SK-N-SH treated with all-trans-retinoic acid at 6 μM for 48 hours (cell line): Measurements from ENCODE around the gene SAMD11.

Source experiments
- ATAC-seq: fragments of 200-7000 bp; cut with Tn5 transposase; 3 replicates; pipeline ENCODE4 v1.9.1; 2020; ENCODE audit warnings: mild to moderate bottlenecking, moderate library complexity
- ARNTL ChIP-seq: fragments of 450-650 bp; formaldehyde crosslinking; IDR thresholded peaks from 2 replicates; pipeline ENCODE4 v1.5.0; 2020; ENCODE audit warnings: low read depth, mild to moderate bottlenecking, moderate library complexity, borderline replicate concordance
- BACH2 ChIP-seq: fragments of 250-450 bp; sonication (Bioruptor Pico); IDR thresholded peaks from 2 replicates; pipeline ENCODE4 v1.9.0; 2021; ENCODE audit warnings: mild to moderate bottlenecking, borderline replicate concordance
- CSDC2 ChIP-seq: fragments of 250-450 bp; sonication (Bioruptor Pico); IDR thresholded peaks from 2 replicates; pipeline ENCODE4 v1.5.0; 2020; ENCODE audit warnings: mild to moderate bottlenecking, moderate library complexity
- CSRNP3 ChIP-seq: fragments of 250-450 bp; sonication (Bioruptor Pico); IDR thresholded peaks from 2 replicates; pipeline ENCODE4 v1.5.1; 2021; ENCODE audit warnings: mild to moderate bottlenecking, moderate library complexity
- ESRRG ChIP-seq: fragments of 250-450 bp; sonication (Bioruptor Pico); IDR thresholded peaks from 2 replicates; pipeline ENCODE4 v1.6.1; 2021; ENCODE audit warnings: mild to moderate bottlenecking
- GLIS3 ChIP-seq: fragments of 250-450 bp; sonication (Bioruptor Pico); IDR thresholded peaks from 2 replicates; pipeline ENCODE4 v1.5.0; 2020; ENCODE audit warnings: mild to moderate bottlenecking, moderate library complexity
- ISL1 ChIP-seq: fragments of 250-450 bp; sonication (Bioruptor Pico); IDR thresholded peaks from 2 replicates; pipeline ENCODE4 v2.1.2; 2022; ENCODE audit warnings: mild to moderate bottlenecking, moderate library complexity
- OSR1 ChIP-seq: fragments of 250-450 bp; sonication (Bioruptor Pico); IDR thresholded peaks from 2 replicates; pipeline ENCODE4 v1.8.0; 2022; ENCODE audit warnings: moderate library complexity, mild to moderate bottlenecking, inconsistent platforms
- PATZ1 ChIP-seq: fragments of 250-450 bp; sonication (Bioruptor Pico); IDR thresholded peaks from 2 replicates; pipeline ENCODE4 v1.8.0; 2020; ENCODE audit warnings: mild to moderate bottlenecking, moderate library complexity, borderline replicate concordance
- PPARA ChIP-seq: fragments of 250-450 bp; sonication (Bioruptor Pico); IDR thresholded peaks from 2 replicates; pipeline ENCODE4 v1.5.0; 2020; ENCODE audit warnings: mild to moderate bottlenecking, borderline replicate concordance
- RARB ChIP-seq: fragments of 250-450 bp; sonication (Bioruptor Pico); IDR thresholded peaks from 2 replicates; pipeline ENCODE4 v1.8.0; 2021; ENCODE audit warnings: mild to moderate bottlenecking, moderate library complexity
- SNAI2 ChIP-seq: fragments of 250-450 bp; sonication (Bioruptor Pico); IDR thresholded peaks from 2 replicates; pipeline ENCODE4 v1.5.0; 2020; ENCODE audit warnings: mild to moderate bottlenecking, moderate library complexity
- TCF4 ChIP-seq: fragments of 250-450 bp; sonication (Bioruptor Pico); IDR thresholded peaks from 2 replicates; pipeline ENCODE4 v1.8.0; 2021; ENCODE audit warnings: mild to moderate bottlenecking, moderate library complexity, borderline replicate concordance
- TOX ChIP-seq: fragments of 250-450 bp; sonication (Bioruptor Pico); IDR thresholded peaks from 2 replicates; pipeline ENCODE4 v1.8.0; 2021; ENCODE audit warnings: mild to moderate bottlenecking, moderate library complexity, borderline replicate concordance
- TSHZ2 ChIP-seq: fragments of 250-450 bp; sonication (Bioruptor Pico); IDR thresholded peaks from 2 replicates; pipeline ENCODE4 v1.5.0; 2020; ENCODE audit warnings: mild to moderate bottlenecking, moderate library complexity
- ZC3H10 ChIP-seq: fragments of 250-450 bp; sonication (Bioruptor Pico); IDR thresholded peaks from 2 replicates; pipeline ENCODE4 v1.5.1; 2021; ENCODE audit warnings: mild to moderate bottlenecking, moderate library complexity
- ZFP3 ChIP-seq: fragments of 250-450 bp; sonication (Bioruptor Pico); IDR thresholded peaks from 2 replicates; pipeline ENCODE4 v1.5.0; 2020; ENCODE audit warnings: mild to moderate bottlenecking, moderate library complexity
- ZFP30 ChIP-seq: fragments of 450-650 bp; formaldehyde crosslinking; IDR thresholded peaks from 2 replicates; pipeline ENCODE4 v1.5.0; 2022; ENCODE audit warnings: mild to moderate bottlenecking, moderate library complexity
- ZNF565 ChIP-seq: fragments of 450-650 bp; formaldehyde crosslinking; conservative IDR thresholded peaks from 2 replicates; pipeline ENCODE4 v1.5.0; 2020; ENCODE audit warnings: low read depth, mild to moderate bottlenecking, moderate library complexity
- ZNF70 ChIP-seq: fragments of 450-650 bp; formaldehyde crosslinking; IDR thresholded peaks from 2 replicates; pipeline ENCODE4 v1.5.0; 2020; ENCODE audit warnings: mild to moderate bottlenecking, moderate library complexity
- TF ChIP-seq, protein P1 (sequence below): fragments of 250-450 bp; sonication (Bioruptor Pico); IDR thresholded peaks from 2 replicates; pipeline ENCODE4 v1.5.1; 2020; ENCODE audit warnings: low read depth, mild to moderate bottlenecking, moderate library complexity

SAMD11 gene

DNA sequence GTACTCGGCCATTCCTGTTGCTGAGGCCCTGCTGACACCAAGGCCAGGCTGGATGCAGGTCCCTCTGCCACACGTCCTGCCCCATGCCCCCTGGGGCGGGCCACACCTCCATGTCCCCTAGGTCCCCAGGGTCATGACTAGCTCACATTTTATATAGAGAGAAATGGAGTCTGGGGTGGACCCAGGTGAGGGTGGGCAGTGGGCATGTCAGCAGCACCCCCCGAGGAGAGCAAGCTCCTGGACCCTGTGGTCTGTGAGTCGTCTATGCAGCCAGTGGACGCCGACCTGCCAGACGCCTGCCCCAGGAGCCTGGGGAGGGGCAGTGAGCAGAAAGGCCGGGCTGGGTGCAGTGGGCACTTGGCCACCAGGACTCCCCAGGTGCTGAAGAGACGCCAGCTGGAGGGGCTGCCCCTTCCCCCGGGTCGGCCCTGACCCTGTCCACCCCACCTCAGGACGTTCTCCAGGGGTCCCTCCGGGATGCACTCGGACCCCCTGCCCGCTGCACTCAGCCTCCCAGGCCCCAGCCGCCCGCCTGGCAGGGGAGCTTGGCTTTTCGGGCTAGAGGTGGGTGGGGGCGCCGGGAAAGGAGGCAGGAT, 15.9 kb downstream of the SAMD11 start:
- ATAC-seq, result no peak
- TF ChIP-seq ARNTL (no peak), CSDC2 (CRISPR knock-in tag) (no peak), CSRNP3 (CRISPR knock-in tag) (no peak), PATZ1 (no peak)

DNA sequence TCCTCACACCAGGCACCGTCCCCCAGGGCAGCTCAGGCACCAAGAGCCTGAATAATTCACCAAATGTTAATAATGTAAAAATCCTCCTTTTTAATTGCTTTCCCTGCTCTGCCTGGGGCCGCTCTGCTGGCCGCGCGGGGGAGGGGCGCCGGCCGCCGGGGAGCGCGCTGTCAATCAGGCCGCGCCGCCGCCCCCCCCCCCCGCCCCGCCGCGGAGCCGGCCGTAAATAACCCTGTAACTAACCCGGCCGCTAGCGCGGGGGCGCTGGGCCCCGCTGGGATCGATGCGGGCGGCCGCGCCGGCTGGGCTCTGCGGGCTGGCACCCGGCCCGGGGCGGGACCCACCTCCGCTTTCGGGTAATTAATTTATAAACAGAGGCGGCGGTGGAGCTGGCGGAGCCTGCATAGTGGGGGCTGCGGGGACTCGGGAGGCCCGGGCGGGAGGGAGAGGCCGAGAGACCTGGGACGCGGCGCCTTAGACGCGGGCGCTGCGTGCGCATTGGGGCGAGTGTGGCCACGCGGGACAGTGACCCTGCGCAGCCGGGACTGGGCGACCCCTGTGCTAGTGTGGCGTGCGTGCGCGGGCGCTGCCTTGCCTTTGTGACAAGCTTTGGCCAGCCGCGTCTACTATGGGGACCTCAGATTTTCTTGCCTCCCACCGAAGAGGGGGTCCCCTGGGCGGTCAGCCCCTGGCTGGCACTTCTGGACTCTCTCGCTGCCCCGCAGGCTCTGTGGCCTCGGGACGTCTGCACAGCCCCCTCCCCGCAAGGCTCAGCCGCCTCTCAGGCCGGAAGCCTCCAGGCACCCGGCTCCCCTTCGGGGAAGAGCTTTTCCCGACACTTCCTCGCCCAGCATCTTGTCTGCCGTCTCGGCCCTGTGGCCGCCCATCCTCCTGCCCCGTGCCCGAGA, 16.6 kb downstream of the SAMD11 start:
- TF ChIP-seq RARB (CRISPR knock-in tag) (no peak), OSR1 (CRISPR knock-in tag) (no peak), ZFP30 (CRISPR knock-in tag) (no peak), BACH2 (no peak), CSRNP3 (CRISPR knock-in tag) (no peak), GLIS3 (CRISPR knock-in tag) (no peak), ZFP3 (CRISPR knock-in tag) (no peak), SNAI2 (no peak), ZNF70 (CRISPR knock-in tag) (no peak), PPARA (CRISPR knock-in tag) (no peak), ARNTL (no peak), TSHZ2 (CRISPR knock-in tag) (no peak), CSDC2 (CRISPR knock-in tag) (no peak), TCF4 (CRISPR knock-in tag) (no peak), ISL1 (no peak), ZNF565 (no peak), ZC3H10 (CRISPR knock-in tag) (no peak), ESRRG (CRISPR knock-in tag) (no peak), TOX (no peak)
- TF ChIP-seq, protein P1, sequence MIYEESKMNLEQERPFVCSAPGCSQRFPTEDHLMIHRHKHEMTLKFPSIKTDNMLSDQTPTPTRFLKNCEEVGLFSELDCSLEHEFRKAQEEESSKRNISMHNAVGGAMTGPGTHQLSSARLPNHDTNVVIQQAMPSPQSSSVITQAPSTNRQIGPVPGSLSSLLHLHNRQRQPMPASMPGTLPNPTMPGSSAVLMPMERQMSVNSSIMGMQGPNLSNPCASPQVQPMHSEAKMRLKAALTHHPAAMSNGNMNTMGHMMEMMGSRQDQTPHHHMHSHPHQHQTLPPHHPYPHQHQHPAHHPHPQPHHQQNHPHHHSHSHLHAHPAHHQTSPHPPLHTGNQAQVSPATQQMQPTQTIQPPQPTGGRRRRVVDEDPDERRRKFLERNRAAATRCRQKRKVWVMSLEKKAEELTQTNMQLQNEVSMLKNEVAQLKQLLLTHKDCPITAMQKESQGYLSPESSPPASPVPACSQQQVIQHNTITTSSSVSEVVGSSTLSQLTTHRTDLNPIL, result no peak
- ATAC-seq, result peak; percentile 23

DNA sequence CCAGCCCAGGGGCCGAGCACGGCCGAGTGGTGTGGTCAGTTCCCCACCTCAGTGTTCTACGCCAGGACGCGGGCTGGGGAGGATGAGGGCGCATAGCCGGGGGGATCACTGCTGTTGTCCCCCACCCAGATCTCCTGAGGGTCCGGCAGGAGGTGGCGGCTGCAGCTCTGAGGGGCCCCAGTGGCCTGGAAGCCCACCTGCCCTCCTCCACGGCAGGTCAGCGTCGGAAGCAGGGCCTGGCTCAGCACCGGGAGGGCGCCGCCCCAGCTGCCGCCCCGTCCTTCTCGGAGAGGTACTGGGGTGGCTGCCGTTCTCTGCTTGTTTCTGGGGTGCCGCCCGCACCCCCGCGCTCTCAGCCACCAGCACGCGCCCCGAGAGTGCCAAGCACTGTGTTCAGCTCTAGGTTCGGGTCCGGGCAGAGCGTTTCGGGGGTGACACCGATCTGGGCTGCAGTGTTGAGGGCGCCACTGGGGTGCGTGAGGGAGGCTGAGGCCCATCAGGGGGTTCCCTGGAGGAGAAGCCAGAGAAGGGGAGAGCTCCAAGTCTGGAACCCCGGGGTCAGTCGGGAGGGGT, 17.4 kb downstream of the SAMD11 start:
- TF ChIP-seq ISL1, result no peak
- no peak for TF ChIP-seq ESRRG (CRISPR knock-in tag)
- TF ChIP-seq ZNF565, result no peak
- TF ChIP-seq ZC3H10 (CRISPR knock-in tag), result no peak
- peak; percentile 0; the same call in 2 of the 3 replicates for ATAC-seq
